Right lobe of liver (tissue), 6 donors: ENCODE results near the gene RTN4IP1. TPM values are rescaled to one million over a fixed set of nuclear protein-coding genes. Genes with fewer than 3 reads are reported as not detected.

ENCODE experiments used
- ATAC-seq, 4 donors: fragments of 200-7000 bp; cut with Tn5 transposase; one replicate each; pipeline ENCODE4 v1.9.1; 2020; ENCODE audit warnings: mild to moderate bottlenecking in 4 of 4, moderate library complexity in 4 of 4
- DNase-seq, 3 donors: peaks; one replicate each; pipeline ENCODE4 v3.0.0-alpha.2; 2020
- H3K27ac ChIP-seq, 3 donors: fragments of 200-600 bp; one replicate each; pipeline ENCODE4 v1.8.0; 2022
- H3K27me3 ChIP-seq, 2 donors: fragments of 200-600 bp; one replicate each; pipeline ENCODE4 v1.8.0; 2022
- H3K36me3 ChIP-seq, 4 donors: fragments of 200-600 bp; sonication (generic) in 1 of 4; one replicate each; pipeline versions ENCODE4 v1.5.1 to v1.8.0; 2017 to 2022; ENCODE audit warnings: control low read depth in 1 of 4
- H3K4me1 ChIP-seq, 4 donors: fragments of 200-600 bp; sonication (generic) in 1 of 4; one replicate each; pipeline versions ENCODE4 v1.5.1 to v1.8.0; 2017 to 2022; ENCODE audit warnings: control low read depth in 1 of 4
- H3K4me3 ChIP-seq, 3 donors: fragments of 200-600 bp; one replicate each; pipeline ENCODE4 v1.8.0; 2022
- H3K9me3 ChIP-seq, 4 donors: fragments of 200-600 bp; sonication (generic) in 1 of 4; one replicate each; pipeline versions ENCODE4 v1.5.1 to v1.8.0; 2017 to 2022; ENCODE audit warnings: control low read depth in 1 of 4
- CTCF ChIP-seq, 4 donors: fragments of 200-600 bp in 3 of 4; fragments of 450-650 bp in 1 of 4; IDR thresholded peaks; one replicate each; pipeline versions ENCODE4 v1.5.1 to v1.8.0; 2016 to 2022; ENCODE audit warnings: antibody characterized with exemption in 4 of 4, mild to moderate bottlenecking in 2 of 4
- POLR2A ChIP-seq: fragments of 450-650 bp; IDR thresholded peaks from one replicate; pipeline ENCODE4 v1.6.1; 2017; ENCODE audit warnings: antibody characterized with exemption, mild to moderate bottlenecking
- WGBS: methylation state at CpG from one replicate; pipeline ENCODE4 v1.1.6; 2018; ENCODE audit warnings: low coverage, low lambda C conversion rate; ENCODE audit not compliant: insufficient coverage; ENCODE audit errors: missing lambda C conversion rate; 5-methylcytosine and 5-hydroxymethylcytosine counted together
- intact Hi-C, 2 donors: fragments of 100-400 bp; cut with DNase I; formaldehyde crosslinking; loops; one replicate each; pipeline versions ENCODE4 v1.11.2 to v1.14.1; 2022
- total RNA-seq, 6 experiments: library from RNA; depleted of rRNA in 2 of 6; stranded (reverse); fragments of >200 nt in 2 of 6; fragmentation: NEBNext Ultra II Directional in 3 of 6; extraction: Animal tissue kit (Norgen Biotek cat#: 25700) in 3 of 6; gene quantifications; one replicate each; pipeline versions ENCODE4 v1.1.0 to v1.2.4, GENCODE V29; 2016 to 2023
- donor health status: DM: no; HTN: yes; CAD: no.
- donor health status: DM: no; HTN: no; CAD: no.
- donor health status: DM: no; HTN: no; CAD: no.
- donor health status: DM: no; HTN: yes; CAD: no.
- donor health status: DM: no; HTN: yes; CAD: no.

RTN4IP1 gene
- total RNA-seq, 6 experiments from 2014 or later = 4.0 to 6.3 (median 4.9) TPM

- Histone ChIP-seq H3K27ac (no peak overlapping the region), H3K27me3 (no peaks in the 10 kb centered on the region), H3K4me1 (peaks cover 0 to 6% (median 0%) of the 10 kb centered on the region in 4 donors), H3K4me3 (no peak overlapping the region), H3K9me3 (no peaks in the 10 kb centered on the region), H3K36me3 (no peaks in the 10 kb centered on the region)
- intact Hi-C loops = no loop called here
- DNase-seq (no peak), ATAC-seq (no peak)
- WGBS = 64% methylated on average over 2 of the region's 2 CpGs
- TF ChIP-seq POLR2A (no peak), CTCF (IDR thresholded peaks at IDR 0.05) (no peak)
Observed at GRCh38 chr6:106536851-106537250, 92.4 kb downstream of the RTN4IP1 start.

GRCh38 chr6:106536357-106536756 lies 92.9 kb downstream of the RTN4IP1 start:
- H3K27ac ChIP-seq = no peak overlapping the region
- ATAC-seq (no peak), DNase-seq (no peak)
- WGBS = 88% methylated on average over 1 of the region's 1 CpG
- no peaks in the 10 kb centered on the region for H3K36me3 ChIP-seq
- no peaks in the 10 kb centered on the region for H3K9me3 ChIP-seq
- H3K27me3 ChIP-seq = no peaks in the 10 kb centered on the region
- H3K4me1 ChIP-seq = peaks cover 0 to 4% (median 0%) of the 10 kb centered on the region in 4 donors
- intact Hi-C loops = no loop called here
- no peak for TF ChIP-seq POLR2A
- TF ChIP-seq CTCF (IDR thresholded peaks at IDR 0.05) = no peak
- H3K4me3 ChIP-seq = no peak overlapping the region

GRCh38 chr6:106535012-106535411 lies 94.3 kb downstream of the RTN4IP1 start:
- DNase-seq = no peak
- Histone ChIP-seq H3K4me1 (no peaks in the 10 kb centered on the region), H3K9me3 (no peaks in the 10 kb centered on the region), H3K27me3 (no peaks in the 10 kb centered on the region), H3K36me3 (peaks cover 0 to 2% (median 0%) of the 10 kb centered on the region in 4 donors), H3K27ac (no peak overlapping the region), H3K4me3 (no peak overlapping the region)
- no peak for TF ChIP-seq POLR2A
- TF ChIP-seq CTCF (IDR thresholded peaks at IDR 0.05) = no peak
- no peak for ATAC-seq
- intact Hi-C loops = no loop called here
- WGBS = 80% methylated on average over 2 of the region's 2 CpGs

- no peaks in the 10 kb centered on the region for H3K4me1 ChIP-seq
- H3K27me3 ChIP-seq = no peaks in the 10 kb centered on the region
- intact Hi-C loops = no loop called here
- peaks cover 0 to 2% (median 0%) of the 10 kb centered on the region in 4 donors for H3K36me3 ChIP-seq
- H3K4me3 ChIP-seq = no peak overlapping the region
- 56% methylated on average over 2 of the region's 2 CpGs for WGBS
- H3K9me3 ChIP-seq = no peaks in the 10 kb centered on the region
- DNase-seq (no peak), ATAC-seq (no peak)
- no peak overlapping the region for H3K27ac ChIP-seq
- TF ChIP-seq POLR2A (no peak), CTCF (IDR thresholded peaks at IDR 0.05) (no peak)
Observed at GRCh38 chr6:106534564-106534982, 94.7 kb downstream of the RTN4IP1 start.

- no peaks in the 10 kb centered on the region for H3K9me3 ChIP-seq
- DNase-seq (no peak), ATAC-seq (no peak)
- H3K4me3 ChIP-seq = no peak overlapping the region
- WGBS = 11% methylated on average over 1 of the region's 1 CpG
- H3K4me1 ChIP-seq = no peaks in the 10 kb centered on the region
- peaks cover 0 to 7% (median 0%) of the 10 kb centered on the region in 4 donors for H3K36me3 ChIP-seq
- intact Hi-C loops = no loop called here
- TF ChIP-seq POLR2A (no peak), CTCF (IDR thresholded peaks at IDR 0.05) (no peak)
- no peak overlapping the region for H3K27ac ChIP-seq
- H3K27me3 ChIP-seq = no peaks in the 10 kb centered on the region
Observed at GRCh38 chr6:106534004-106534403, 95.3 kb downstream of the RTN4IP1 start.
